Measurements from ENCODE around the gene KATNB1. TPM values are rescaled to one million over a fixed set of nuclear protein-coding genes. Genes with fewer than 3 reads are reported as not detected.

The KATNB1 gene
- total RNA-seq, 4 donors from 2014 or later, result 16.8 to 30.2 (median 21.0) TPM

- peaks cover 0 to 29% (median 0%) of the 10 kb centered on the region in 3 donors for H3K36me3 ChIP-seq
- H3K9me3 ChIP-seq, result no peaks in the 10 kb centered on the region
- WGBS, 2 donors, result 30 to 69% methylated on average over 5 to 10 of the region's 42 CpGs
- H3K27ac ChIP-seq, result peak overlapping the region; percentile 72 to 83 (median 80)
- peaks cover 20 to 66% (median 35%) of the 10 kb centered on the region in 3 donors for H3K4me1 ChIP-seq
- intact Hi-C loops (cut with DNase I), result loop anchor here (5.0 kb wide), 1 partner anchor 65 kb away; no protein-coding TSS in a partner anchor
- no peaks in the 10 kb centered on the region for H3K27me3 ChIP-seq
- no peak for TF ChIP-seq POLR2A (IDR thresholded peaks at IDR 0.05)
- no peak for TF ChIP-seq CTCF (IDR thresholded peaks at IDR 0.05)
- H3K4me3 ChIP-seq, result peak overlapping the region; percentile 31 to 54 (median 45)
- DNase-seq, result no peak
Observed at GRCh38 chr16:57797526-57798266, 62.1 kb downstream of the KATNB1 start.

- Histone ChIP-seq H3K27ac (peak overlapping the region; percentile 72 to 83 (median 80)), H3K9me3 (no peaks in the 10 kb centered on the region), H3K36me3 (peaks cover 0 to 24% (median 0%) of the 10 kb centered on the region in 3 donors), H3K27me3 (no peaks in the 10 kb centered on the region), H3K4me1 (peaks cover 26 to 72% (median 42%) of the 10 kb centered on the region in 3 donors), H3K4me3 (peak overlapping the region; percentile 31 to 54 (median 45))
- 62 to 70% methylated on average over 5 to 9 of the region's 16 CpGs for WGBS, 2 donors
- DNase-seq, result no peak
- intact Hi-C loops (cut with DNase I), result loop anchor here (5.0 kb wide), 1 partner anchor 64 kb away; no protein-coding TSS in a partner anchor
- no peak for TF ChIP-seq CTCF (IDR thresholded peaks at IDR 0.05)
- TF ChIP-seq POLR2A (IDR thresholded peaks at IDR 0.05), result no peak
Observed at GRCh38 chr16:57798267-57798810, 62.8 kb downstream of the KATNB1 start.

DNA sequence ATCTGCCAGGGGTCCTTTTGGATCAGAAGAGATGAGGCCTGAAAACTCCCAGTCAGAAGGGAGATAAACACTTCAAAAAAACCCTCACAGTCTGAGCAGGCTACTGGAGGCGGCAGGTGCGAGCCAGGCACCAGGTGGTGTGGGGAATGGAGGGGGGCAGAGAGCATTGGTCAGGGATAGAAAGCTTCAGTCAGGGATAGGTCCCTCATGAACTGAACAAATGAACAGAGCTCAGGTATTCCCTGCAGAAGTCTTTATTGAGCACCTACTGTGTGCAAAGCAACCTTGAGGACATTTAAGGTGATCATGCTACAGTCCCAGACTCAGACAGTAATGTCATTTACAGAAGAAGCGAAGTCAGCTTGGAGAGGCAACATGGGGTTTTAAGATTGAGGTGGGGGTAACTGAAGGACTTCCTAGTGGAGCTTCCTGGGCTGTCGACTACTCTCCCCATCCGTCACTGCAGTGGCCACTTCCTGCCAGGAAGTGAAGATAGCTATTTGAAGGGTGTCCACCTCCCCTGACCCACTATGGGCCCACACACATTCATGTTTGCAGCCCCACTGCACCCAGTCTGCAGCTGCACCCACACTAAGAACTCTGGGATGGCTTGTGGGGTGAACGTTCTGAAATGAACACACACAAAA, 63.5 kb downstream of the KATNB1 start:
- H3K9me3 ChIP-seq, result no peaks in the 10 kb centered on the region
- peaks cover 0 to 17% (median 0%) of the 10 kb centered on the region in 3 donors for H3K36me3 ChIP-seq
- peak overlapping the region in 2 of 4 donors; percentile 82 to 89 for H3K27ac ChIP-seq
- H3K4me3 ChIP-seq, result no peak overlapping the region
- DNase-seq, result no peak
- peaks cover 29 to 80% (median 45%) of the 10 kb centered on the region in 3 donors for H3K4me1 ChIP-seq
- TF ChIP-seq POLR2A (IDR thresholded peaks at IDR 0.05) (no peak), CTCF (IDR thresholded peaks at IDR 0.05) (no peak)
- intact Hi-C loops (cut with DNase I), result loop anchor here (5.0 kb wide), 1 partner anchor 63 kb away; no protein-coding TSS in a partner anchor
- WGBS, 2 donors, result 59 to 78% methylated on average over 4 to 5 of the region's 6 CpGs
- no peaks in the 10 kb centered on the region for H3K27me3 ChIP-seq

DNA sequence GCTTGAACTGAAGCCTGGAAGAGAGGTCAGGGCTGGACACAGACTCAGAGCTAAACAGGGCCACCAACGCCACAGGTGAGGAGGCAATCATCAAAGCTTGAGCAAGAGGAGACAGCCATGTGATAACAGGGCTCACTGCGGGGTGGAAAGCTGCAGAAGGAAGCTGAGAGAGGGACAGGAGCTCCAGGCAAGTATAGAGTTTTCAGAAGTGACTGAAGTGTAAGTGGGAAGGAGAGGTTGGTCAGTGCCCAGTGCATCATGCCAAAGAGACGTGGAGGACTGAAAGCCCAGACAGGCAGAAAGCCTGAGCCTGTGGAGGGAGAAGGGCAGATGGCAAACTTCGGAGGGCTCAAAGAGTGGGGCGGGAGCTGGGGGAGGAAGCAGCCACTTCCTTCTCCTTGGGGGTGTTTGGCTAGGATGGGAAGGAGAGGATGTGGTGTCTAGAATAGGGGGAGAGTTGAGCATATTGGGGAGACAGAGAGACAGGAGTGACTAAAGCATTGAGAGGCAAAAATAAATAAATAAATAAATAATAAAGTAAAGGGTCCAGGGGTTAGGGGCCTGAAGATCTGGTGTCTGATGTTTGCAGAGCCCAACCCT, 64.1 kb downstream of the KATNB1 start:
- intact Hi-C loops (cut with DNase I), result loop anchor here (5.0 kb wide), 1 partner anchor 63 kb away; no protein-coding TSS in a partner anchor
- peaks cover 29 to 84% (median 45%) of the 10 kb centered on the region in 3 donors for H3K4me1 ChIP-seq
- H3K27ac ChIP-seq, result peak overlapping the region in 2 of 4 donors; percentile 82 to 89

More for the DNA sequence above, 64.1 kb downstream of the KATNB1 start:
- no peaks in the 10 kb centered on the region for H3K9me3 ChIP-seq
- no peaks in the 10 kb centered on the region for H3K27me3 ChIP-seq
- H3K4me3 ChIP-seq, result no peak overlapping the region
- no peak for DNase-seq
- 52 to 68% methylated on average over 4 of the region's 5 CpGs for WGBS, 2 donors
- TF ChIP-seq POLR2A (IDR thresholded peaks at IDR 0.05) (no peak), CTCF (IDR thresholded peaks at IDR 0.05) (no peak)
- H3K36me3 ChIP-seq, result peaks cover 0 to 13% (median 0%) of the 10 kb centered on the region in 3 donors
